ENCODE data around the gene ARHGEF16.

- no peak for TF ChIP-seq CTCF (IDR thresholded peaks at IDR 0.05)
- no peak for TF ChIP-seq POLR2A (IDR thresholded peaks at IDR 0.05)
Measured at GRCh38 chr1:3451994-3452865, 2.2 kb upstream of the ARHGEF16 start.

All from esophagus squamous epithelium (tissue), 4 donors.